GM13976 (cell line): Measurements from ENCODE around the gene IL11.
A peak's percentile ranks its signal among the peaks of the same experiment; 100 is the strongest.
"Not testable (repeated sequence)": the region's sequence is repeated elsewhere in the genome, so short reads cannot be mapped to it uniquely, and the experiment has no call there.

Source experiments
- DNase-seq: peaks from one replicate; pipeline ENCODE4 v3.0.0; 2012; ENCODE audit warnings: low spot score
- in situ Hi-C: fragments of 300-500 bp; cut with MboI; formaldehyde crosslinking; loops from one replicate; pipeline ENCODE4 v1.12.0; 2022; ENCODE audit warnings: low sequenced_read_pairs, mixed read lengths, inconsistent platforms; ENCODE audit not compliant: unreplicated experiment
- TF ChIP-seq, protein P1 (sequence below): IDR thresholded peaks from 2 replicates; pipeline ENCODE4 v1.5.1; 2012; ENCODE audit warnings: borderline replicate concordance, mild to moderate bottlenecking; ENCODE audit not compliant: insufficient read depth; ENCODE audit errors: extremely low read depth, missing control alignments, control extremely low read depth

Gene IL11

GRCh38 chr19:55370305-55370988 is at the start of gene IL11:
TSS of gene IL11 (minus strand) at chr19:55370463. CDS start at chr19:55370310, 153 bp downstream.
- in situ Hi-C loops: no loop called here
- TF ChIP-seq, protein P1, sequence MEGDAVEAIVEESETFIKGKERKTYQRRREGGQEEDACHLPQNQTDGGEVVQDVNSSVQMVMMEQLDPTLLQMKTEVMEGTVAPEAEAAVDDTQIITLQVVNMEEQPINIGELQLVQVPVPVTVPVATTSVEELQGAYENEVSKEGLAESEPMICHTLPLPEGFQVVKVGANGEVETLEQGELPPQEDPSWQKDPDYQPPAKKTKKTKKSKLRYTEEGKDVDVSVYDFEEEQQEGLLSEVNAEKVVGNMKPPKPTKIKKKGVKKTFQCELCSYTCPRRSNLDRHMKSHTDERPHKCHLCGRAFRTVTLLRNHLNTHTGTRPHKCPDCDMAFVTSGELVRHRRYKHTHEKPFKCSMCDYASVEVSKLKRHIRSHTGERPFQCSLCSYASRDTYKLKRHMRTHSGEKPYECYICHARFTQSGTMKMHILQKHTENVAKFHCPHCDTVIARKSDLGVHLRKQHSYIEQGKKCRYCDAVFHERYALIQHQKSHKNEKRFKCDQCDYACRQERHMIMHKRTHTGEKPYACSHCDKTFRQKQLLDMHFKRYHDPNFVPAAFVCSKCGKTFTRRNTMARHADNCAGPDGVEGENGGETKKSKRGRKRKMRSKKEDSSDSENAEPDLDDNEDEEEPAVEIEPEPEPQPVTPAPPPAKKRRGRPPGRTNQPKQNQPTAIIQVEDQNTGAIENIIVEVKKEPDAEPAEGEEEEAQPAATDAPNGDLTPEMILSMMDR: no peak
- DNase-seq: no peak

GRCh38 chr19:55419624-55420236 is 49.5 kb upstream of the IL11 start:
- no peak for DNase-seq
- in situ Hi-C loops: no loop called here
- TF ChIP-seq, protein P1: no peak

- in situ Hi-C loops: no loop called here
- TF ChIP-seq, protein P1: no peak
- no peak for DNase-seq
Observed at GRCh38 chr19:55419103-55419502, 48.8 kb upstream of the IL11 start.

- TF ChIP-seq, protein P1: peak; percentile 69
- peak; percentile 77 for DNase-seq
- in situ Hi-C loops: no loop called here
Observed at GRCh38 chr19:55418185-55418584, 47.9 kb upstream of the IL11 start.

- no peak for DNase-seq
- in situ Hi-C loops: no loop called here
- TF ChIP-seq, protein P1: no peak
Observed at GRCh38 chr19:55410168-55410567, 39.9 kb upstream of the IL11 start.

DNA sequence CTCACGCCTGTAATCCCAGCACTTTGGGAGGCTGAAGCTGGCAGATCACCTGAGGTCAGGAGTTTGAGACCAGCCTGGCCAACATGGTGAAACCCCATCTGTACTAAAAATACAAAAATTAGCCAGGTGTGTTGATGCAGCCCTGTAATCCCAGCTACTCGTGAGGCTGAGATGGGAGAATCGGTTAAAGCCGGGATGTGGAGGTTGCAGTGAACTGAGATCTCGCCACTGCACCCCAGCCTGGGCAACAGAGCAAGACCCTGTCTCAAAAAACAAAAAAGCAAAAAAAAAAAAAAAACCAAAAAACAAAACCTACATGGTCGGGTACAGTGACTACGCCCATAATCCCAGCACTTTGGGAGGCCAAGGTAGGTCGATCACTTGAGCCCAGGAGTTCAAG is 38.9 kb upstream of the IL11 start:
- in situ Hi-C loops, DNase-seq: not testable (repeated sequence)

DNA sequence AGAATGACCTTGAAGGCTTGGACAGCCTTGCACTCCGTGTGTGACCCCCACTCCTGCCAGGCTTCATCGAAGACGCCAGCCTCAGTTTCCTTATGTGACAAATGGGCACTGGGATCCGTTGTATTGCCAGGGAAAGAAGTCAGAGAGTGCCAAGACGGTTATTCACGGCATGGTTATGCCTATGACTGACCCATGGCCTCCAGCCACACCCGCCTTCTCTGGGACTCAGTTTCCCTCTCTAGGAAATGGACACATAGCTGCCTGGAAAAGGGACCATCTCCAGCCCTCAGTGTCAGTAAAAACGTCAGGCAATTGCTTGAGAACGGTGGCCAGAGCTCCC is 38.2 kb upstream of the IL11 start:
- no peak for DNase-seq
- in situ Hi-C loops: no loop called here
- TF ChIP-seq, protein P1: no peak
